PC-9 (cell line): ENCODE results near the gene KIF2A.

Experiments
- EZH2 ChIP-seq: fragments of 200-600 bp; sonication (generic); IDR thresholded peaks from 2 replicates; pipeline ENCODE4 v1.8.0; 2017; ENCODE audit warnings: antibody characterized with exemption, low read depth
- TF ChIP-seq, protein P1 (sequence below): fragments of 200-600 bp; sonication (generic); conservative IDR thresholded peaks from 2 replicates; pipeline ENCODE4 v1.6.1; 2017; ENCODE audit warnings: mixed run types, antibody characterized with exemption, mild to moderate bottlenecking, moderate library complexity

GRCh38 chr5:62268234-62268633, 37.8 kb upstream of the KIF2A start:
- TF ChIP-seq, protein P1, sequence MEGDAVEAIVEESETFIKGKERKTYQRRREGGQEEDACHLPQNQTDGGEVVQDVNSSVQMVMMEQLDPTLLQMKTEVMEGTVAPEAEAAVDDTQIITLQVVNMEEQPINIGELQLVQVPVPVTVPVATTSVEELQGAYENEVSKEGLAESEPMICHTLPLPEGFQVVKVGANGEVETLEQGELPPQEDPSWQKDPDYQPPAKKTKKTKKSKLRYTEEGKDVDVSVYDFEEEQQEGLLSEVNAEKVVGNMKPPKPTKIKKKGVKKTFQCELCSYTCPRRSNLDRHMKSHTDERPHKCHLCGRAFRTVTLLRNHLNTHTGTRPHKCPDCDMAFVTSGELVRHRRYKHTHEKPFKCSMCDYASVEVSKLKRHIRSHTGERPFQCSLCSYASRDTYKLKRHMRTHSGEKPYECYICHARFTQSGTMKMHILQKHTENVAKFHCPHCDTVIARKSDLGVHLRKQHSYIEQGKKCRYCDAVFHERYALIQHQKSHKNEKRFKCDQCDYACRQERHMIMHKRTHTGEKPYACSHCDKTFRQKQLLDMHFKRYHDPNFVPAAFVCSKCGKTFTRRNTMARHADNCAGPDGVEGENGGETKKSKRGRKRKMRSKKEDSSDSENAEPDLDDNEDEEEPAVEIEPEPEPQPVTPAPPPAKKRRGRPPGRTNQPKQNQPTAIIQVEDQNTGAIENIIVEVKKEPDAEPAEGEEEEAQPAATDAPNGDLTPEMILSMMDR = no peak
- no peak for TF ChIP-seq EZH2
